Progenitor cell of endocrine pancreas (in vitro differentiated cells): ENCODE results near the gene PCDHGC3. TPM values are rescaled to one million over a fixed set of nuclear protein-coding genes. Genes with fewer than 3 reads are reported as not detected.
A peak's percentile ranks its signal among the peaks of the same experiment; 100 is the strongest.

ENCODE experiments used
- DNase-seq: peaks from one replicate; pipeline ENCODE4 v3.0.0; 2021; ENCODE audit warnings: low spot score; ENCODE audit not compliant: unreplicated experiment
- H3K27ac Mint-ChIP-seq: 2 replicates; pipeline ENCODE4 v1.8.0; 2021; ENCODE audit warnings: mild to moderate bottlenecking, moderate library complexity, mixed read lengths
- H3K27me3 Mint-ChIP-seq: 2 replicates; pipeline ENCODE4 v1.8.0; 2021; ENCODE audit warnings: mixed read lengths
- H3K36me3 Mint-ChIP-seq: 2 replicates; pipeline ENCODE4 v1.8.0; 2022; ENCODE audit warnings: mixed read lengths; ENCODE audit not compliant: insufficient read depth
- H3K4me1 Mint-ChIP-seq: 2 replicates; pipeline ENCODE4 v1.8.0; 2021; ENCODE audit warnings: low read depth, mixed read lengths
- H3K4me3 Mint-ChIP-seq: 2 replicates; pipeline ENCODE4 v1.8.0; 2021; ENCODE audit warnings: low read depth, mild to moderate bottlenecking, moderate library complexity, mixed read lengths
- H3K9me3 Mint-ChIP-seq: 2 replicates; pipeline ENCODE4 v1.8.0; 2021; ENCODE audit warnings: low read depth, mixed read lengths
- CTCF ChIP-seq: fragments of 200-600 bp; sonication (generic); IDR thresholded peaks from one replicate; pipeline ENCODE4 v1.5.0; 2021; ENCODE audit warnings: antibody characterized with exemption, mild to moderate bottlenecking; ENCODE audit not compliant: unreplicated experiment
- total RNA-seq: library from RNA; stranded (reverse); gene quantifications from 2 replicates; pipeline ENCODE4 v1.2.1, GENCODE V29; 2021

The PCDHGC3 gene
- total RNA-seq, 1 donor from 2014 or later, result 29.7 TPM

GRCh38 chr5:141465351-141465750 is 10.4 kb upstream of the PCDHGC3 start:
- no peak overlapping the region for H3K4me3 Mint-ChIP-seq
- no peaks in the 10 kb centered on the region for H3K9me3 Mint-ChIP-seq
- H3K36me3 Mint-ChIP-seq, result no peaks in the 10 kb centered on the region
- H3K27ac Mint-ChIP-seq, result no peak overlapping the region
- no peak for DNase-seq
- no peaks in the 10 kb centered on the region for H3K4me1 Mint-ChIP-seq
- no peaks in the 10 kb centered on the region for H3K27me3 Mint-ChIP-seq
- no peak for TF ChIP-seq CTCF

- TF ChIP-seq CTCF, result no peak
- H3K27me3 Mint-ChIP-seq, result peaks cover 35% of the 10 kb centered on the region
- peak overlapping the region; percentile 95 for H3K27ac Mint-ChIP-seq
- peaks cover 7% of the 10 kb centered on the region for H3K4me1 Mint-ChIP-seq
- no peak for DNase-seq
- peaks cover 6% of the 10 kb centered on the region for H3K9me3 Mint-ChIP-seq
- H3K4me3 Mint-ChIP-seq, result peak overlapping the region; percentile 92
- H3K36me3 Mint-ChIP-seq, result peaks cover 8% of the 10 kb centered on the region
Measured at GRCh38 chr5:141476132-141476911, 556 bp downstream of the PCDHGC3 start.

- DNase-seq, result no peak
- Mint-ChIP-seq H3K27me3 (peaks cover 35% of the 10 kb centered on the region), H3K27ac (no peak overlapping the region), H3K4me3 (peak overlapping the region; percentile 92), H3K36me3 (peaks cover 8% of the 10 kb centered on the region), H3K9me3 (peaks cover 6% of the 10 kb centered on the region), H3K4me1 (peaks cover 7% of the 10 kb centered on the region)
- TF ChIP-seq CTCF, result no peak
Measured at GRCh38 chr5:141477044-141477575, 1.3 kb downstream of the PCDHGC3 start.

- H3K36me3 Mint-ChIP-seq, result peaks cover 8% of the 10 kb centered on the region
- peaks cover 6% of the 10 kb centered on the region for H3K9me3 Mint-ChIP-seq
- H3K27ac Mint-ChIP-seq, result no peak overlapping the region
- TF ChIP-seq CTCF, result no peak
- H3K4me1 Mint-ChIP-seq, result peaks cover 7% of the 10 kb centered on the region
- H3K4me3 Mint-ChIP-seq, result peak overlapping the region; percentile 54
- peaks cover 35% of the 10 kb centered on the region for H3K27me3 Mint-ChIP-seq
- no peak for DNase-seq
Measured at GRCh38 chr5:141477815-141478214, 2.0 kb downstream of the PCDHGC3 start.

- Mint-ChIP-seq H3K27me3 (peaks cover 34% of the 10 kb centered on the region), H3K4me3 (peak overlapping the region; percentile 54), H3K4me1 (peaks cover 11% of the 10 kb centered on the region), H3K9me3 (peaks cover 6% of the 10 kb centered on the region), H3K36me3 (peaks cover 8% of the 10 kb centered on the region), H3K27ac (no peak overlapping the region)
- peak; percentile 60 for TF ChIP-seq CTCF
- no peak for DNase-seq
Measured at GRCh38 chr5:141478321-141478945, 2.7 kb downstream of the PCDHGC3 start.
